Measurements from ENCODE around the gene AP1B1. TPM values are rescaled to one million over a fixed set of nuclear protein-coding genes. Genes with fewer than 3 reads are reported as not detected.

Gene AP1B1
- total RNA-seq, 1 donor = 37.3 TPM

DNA sequence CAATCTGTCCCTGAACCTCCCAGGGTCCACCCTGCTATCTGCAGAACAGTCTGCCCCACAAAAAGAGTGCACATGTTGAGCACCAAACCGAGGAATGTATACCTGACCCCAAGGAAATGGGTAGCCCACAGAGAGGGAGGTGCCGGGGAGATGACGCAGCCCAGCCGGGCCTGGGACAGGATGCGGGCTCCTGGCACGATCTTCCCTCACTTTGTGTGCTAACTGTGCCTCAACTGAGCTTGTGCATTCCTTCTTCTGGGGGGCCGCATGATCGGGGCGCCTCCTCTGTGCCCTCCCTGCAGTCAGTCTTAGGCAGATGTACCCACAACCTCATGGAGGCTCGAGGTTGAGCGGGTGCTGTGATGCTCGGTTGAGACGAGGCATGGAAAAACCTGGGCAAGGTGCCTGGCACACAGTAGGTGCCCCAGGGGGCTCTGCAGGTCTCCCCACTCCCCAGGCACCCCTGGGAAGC, 79.5 kb downstream of the AP1B1 start:
- TF ChIP-seq, protein P1, sequence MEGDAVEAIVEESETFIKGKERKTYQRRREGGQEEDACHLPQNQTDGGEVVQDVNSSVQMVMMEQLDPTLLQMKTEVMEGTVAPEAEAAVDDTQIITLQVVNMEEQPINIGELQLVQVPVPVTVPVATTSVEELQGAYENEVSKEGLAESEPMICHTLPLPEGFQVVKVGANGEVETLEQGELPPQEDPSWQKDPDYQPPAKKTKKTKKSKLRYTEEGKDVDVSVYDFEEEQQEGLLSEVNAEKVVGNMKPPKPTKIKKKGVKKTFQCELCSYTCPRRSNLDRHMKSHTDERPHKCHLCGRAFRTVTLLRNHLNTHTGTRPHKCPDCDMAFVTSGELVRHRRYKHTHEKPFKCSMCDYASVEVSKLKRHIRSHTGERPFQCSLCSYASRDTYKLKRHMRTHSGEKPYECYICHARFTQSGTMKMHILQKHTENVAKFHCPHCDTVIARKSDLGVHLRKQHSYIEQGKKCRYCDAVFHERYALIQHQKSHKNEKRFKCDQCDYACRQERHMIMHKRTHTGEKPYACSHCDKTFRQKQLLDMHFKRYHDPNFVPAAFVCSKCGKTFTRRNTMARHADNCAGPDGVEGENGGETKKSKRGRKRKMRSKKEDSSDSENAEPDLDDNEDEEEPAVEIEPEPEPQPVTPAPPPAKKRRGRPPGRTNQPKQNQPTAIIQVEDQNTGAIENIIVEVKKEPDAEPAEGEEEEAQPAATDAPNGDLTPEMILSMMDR (IDR thresholded peaks at IDR 0.05; ENCODE audit: extremely low read depth, low read depth, low read length) = no peak
- no peaks in the 10 kb centered on the region for H3K36me3 ChIP-seq (ENCODE audit: insufficient read depth, low read length)
- H3K4me2 ChIP-seq (ENCODE audit: insufficient read depth, low read length) = peak overlapping the region; percentile 32
- H3K4me1 ChIP-seq (ENCODE audit: insufficient read depth, low read length) = peaks cover 37% of the 10 kb centered on the region
- H3K27ac ChIP-seq (ENCODE audit: low read depth, low read length) = peak overlapping the region; percentile 78
- peak; percentile 96 for DNase-seq (ENCODE audit: insufficient read length, low spot score, missing footprints)
- H4K20me1 ChIP-seq (ENCODE audit: insufficient read depth, low read length) = peaks cover 14% of the 10 kb centered on the region
- peaks cover 32% of the 10 kb centered on the region for H3K79me2 ChIP-seq (ENCODE audit: insufficient read depth, low read length)
- H3K27me3 ChIP-seq (ENCODE audit: insufficient read depth, low read length) = peaks cover 8% of the 10 kb centered on the region
- H2AFZ ChIP-seq (ENCODE audit: low read length) = no peak overlapping the region
- no peaks in the 10 kb centered on the region for H3K9me3 ChIP-seq (ENCODE audit: low read depth, low read length)
- peak overlapping the region; percentile 25 for H3K4me3 ChIP-seq (ENCODE audit: insufficient read depth, low read length)

DNA sequence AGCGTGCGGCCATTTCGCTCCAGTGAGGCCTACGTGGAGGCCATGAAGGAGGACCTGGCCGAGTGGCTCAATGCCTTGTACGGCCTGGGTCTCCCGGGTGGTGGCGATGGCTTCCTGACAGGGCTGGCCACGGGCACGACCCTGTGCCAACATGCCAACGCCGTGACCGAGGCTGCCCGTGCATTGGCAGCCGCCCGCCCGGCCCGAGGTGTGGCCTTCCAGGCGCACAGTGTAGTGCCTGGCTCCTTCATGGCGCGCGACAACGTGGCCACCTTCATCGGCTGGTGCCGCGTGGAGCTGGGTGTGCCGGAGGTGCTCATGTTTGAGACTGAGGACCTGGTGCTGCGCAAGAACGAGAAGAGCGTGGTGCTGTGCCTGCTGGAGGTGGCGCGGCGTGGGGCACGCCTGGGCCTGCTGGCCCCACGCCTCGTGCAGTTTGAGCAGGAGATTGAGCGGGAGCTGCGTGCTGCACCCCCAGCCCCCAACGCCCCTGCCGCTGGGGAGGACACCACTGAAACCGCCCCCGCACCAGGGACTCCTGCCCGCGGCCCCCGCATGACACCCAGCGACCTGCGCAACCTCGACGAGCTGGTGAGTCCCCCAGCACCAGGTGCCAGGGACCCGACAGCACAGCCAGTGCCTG, 80.1 kb downstream of the AP1B1 start:
- Histone ChIP-seq H3K79me2 (ENCODE audit: insufficient read depth, low read length) (peaks cover 32% of the 10 kb centered on the region), H3K36me3 (ENCODE audit: insufficient read depth, low read length) (no peaks in the 10 kb centered on the region), H3K9me3 (ENCODE audit: low read depth, low read length) (no peaks in the 10 kb centered on the region), H4K20me1 (ENCODE audit: insufficient read depth, low read length) (peaks cover 14% of the 10 kb centered on the region), H3K4me2 (ENCODE audit: insufficient read depth, low read length) (peak overlapping the region; percentile 95), H3K4me3 (ENCODE audit: insufficient read depth, low read length) (peak overlapping the region; percentile 81), H3K4me1 (ENCODE audit: insufficient read depth, low read length) (peaks cover 37% of the 10 kb centered on the region), H2AFZ (ENCODE audit: low read length) (no peak overlapping the region), H3K27me3 (ENCODE audit: insufficient read depth, low read length) (peaks cover 3% of the 10 kb centered on the region), H3K27ac (ENCODE audit: low read depth, low read length) (peak overlapping the region; percentile 65)
- DNase-seq (ENCODE audit: insufficient read length, low spot score, missing footprints) = peak; percentile 62
- TF ChIP-seq, protein P1 (IDR thresholded peaks at IDR 0.05; ENCODE audit: extremely low read depth, low read depth, low read length) = no peak

DNA sequence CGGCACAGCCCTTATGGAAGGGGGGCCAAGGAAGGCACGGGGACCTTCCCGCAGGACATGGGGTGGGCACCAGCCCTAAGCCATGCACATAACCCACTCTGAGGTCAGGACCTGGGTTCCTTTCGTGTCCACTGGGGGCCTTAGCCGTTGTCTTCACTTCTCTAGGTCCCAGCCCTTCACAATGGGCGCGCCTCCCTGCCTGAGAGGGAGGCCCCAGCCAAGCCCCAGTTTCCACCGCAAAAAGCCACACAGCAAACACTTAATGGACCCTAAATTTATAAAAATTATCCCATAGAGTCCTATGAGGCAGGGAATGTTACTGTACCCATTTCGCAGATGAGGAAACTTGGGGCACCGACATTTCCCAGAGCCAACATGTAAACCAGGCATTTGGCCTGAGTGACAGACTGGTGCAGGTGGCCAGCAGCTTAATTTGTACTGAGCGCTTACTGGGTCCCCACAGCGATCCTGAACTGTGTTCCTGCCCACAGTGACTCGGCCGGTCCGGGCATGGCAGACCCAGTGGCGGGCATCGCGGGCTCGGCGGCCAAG, 80.7 kb downstream of the AP1B1 start:
- peak; percentile 86 for DNase-seq (ENCODE audit: insufficient read length, low spot score, missing footprints)

More for the DNA sequence above, 80.7 kb downstream of the AP1B1 start:
- H3K27me3 ChIP-seq (ENCODE audit: insufficient read depth, low read length) = no peaks in the 10 kb centered on the region
- TF ChIP-seq, protein P1 (IDR thresholded peaks at IDR 0.05; ENCODE audit: extremely low read depth, low read depth, low read length) = no peak
- peak overlapping the region; percentile 65 for H3K27ac ChIP-seq (ENCODE audit: low read depth, low read length)
- peaks cover 9% of the 10 kb centered on the region for H4K20me1 ChIP-seq (ENCODE audit: insufficient read depth, low read length)
- peak overlapping the region; percentile 95 for H3K4me2 ChIP-seq (ENCODE audit: insufficient read depth, low read length)
- H3K4me1 ChIP-seq (ENCODE audit: insufficient read depth, low read length) = peaks cover 37% of the 10 kb centered on the region
- H3K79me2 ChIP-seq (ENCODE audit: insufficient read depth, low read length) = peaks cover 32% of the 10 kb centered on the region
- no peaks in the 10 kb centered on the region for H3K9me3 ChIP-seq (ENCODE audit: low read depth, low read length)
- H3K4me3 ChIP-seq (ENCODE audit: insufficient read depth, low read length) = peak overlapping the region; percentile 81
- peak overlapping the region; percentile 85 for H2AFZ ChIP-seq (ENCODE audit: low read length)
- no peaks in the 10 kb centered on the region for H3K36me3 ChIP-seq (ENCODE audit: insufficient read depth, low read length)

All from osteoblast (primary cell).